H1 (cell line): ENCODE data around the gene DNMT1. TPM values are rescaled to one million over a fixed set of nuclear protein-coding genes. Genes with fewer than 3 reads are reported as not detected.

Source experiments
- CTCF ChIA-PET: fragments of 300-600 bp; sonication (Branson Sonifier 250); formaldehyde crosslinking; loops from one replicate; lab custom pipeline; 2021; ENCODE audit not compliant: partially characterized antibody; lab: Charles Lee
- POLR2A ChIA-PET: fragments of 300-600 bp; sonication (Branson Sonifier 250); formaldehyde crosslinking; loops from one replicate; lab custom pipeline; 2021; ENCODE audit warnings: inconsistent platforms; ENCODE audit not compliant: partially characterized antibody; lab: Charles Lee
- DNase-seq, 2 experiments: peaks; one replicate each; pipeline versions ENCODE4 v3.0.0 to v3.0.0-alpha.2; 2010 to 2022; ENCODE audit warnings: low spot score in 2 of 2, low read depth in 1 of 2, mixed read lengths in 1 of 2
- FAIRE-seq: peaks from 2 replicates; lab custom pipeline; 2011; peaks lifted over from hg19 to GRCh38; lab: Jason Lieb, UNC
- H2AFZ ChIP-seq: 2 replicates; pipeline ENCODE4 v1.8.1; 2012; ENCODE audit warnings: low read length, inconsistent platforms
- H2AK5ac ChIP-seq: 2 replicates; pipeline ENCODE4 v1.6.1; 2013; ENCODE audit warnings: low read depth, low read length
- H2BK120ac ChIP-seq: replicated peaks from 2 replicates; pipeline ENCODE3; 2013; ENCODE audit warnings: low read depth, low read length, inconsistent platforms
- H2BK12ac ChIP-seq: 2 replicates; pipeline ENCODE4 v1.6.1; 2013; ENCODE audit warnings: low read depth, low read length
- H2BK15ac ChIP-seq: 2 replicates; pipeline ENCODE4 v1.6.1; 2013; ENCODE audit warnings: low read length
- H2BK20ac ChIP-seq: 2 replicates; pipeline ENCODE4 v1.6.1; 2013; ENCODE audit warnings: low read length
- H2BK5ac ChIP-seq: 2 replicates; pipeline ENCODE4 v1.6.1; 2013; ENCODE audit warnings: low read depth, low read length
- H3K14ac ChIP-seq: 2 replicates; pipeline ENCODE4 v1.6.1; 2013; ENCODE audit warnings: inconsistent platforms; ENCODE audit not compliant: insufficient read length
- H3K18ac ChIP-seq: 2 replicates; pipeline ENCODE4 v1.6.1; 2013; ENCODE audit warnings: low read length; ENCODE audit errors: extremely low read depth
- H3K23ac ChIP-seq: 2 replicates; pipeline ENCODE4 v1.6.1; 2013; ENCODE audit warnings: inconsistent platforms; ENCODE audit not compliant: insufficient read length
- H3K23me2 ChIP-seq: 2 replicates; pipeline ENCODE4 v1.6.1; 2013; ENCODE audit warnings: low read depth, low read length
- H3K27ac ChIP-seq: 2 replicates; pipeline ENCODE4 v1.6.1; 2011; ENCODE audit warnings: low read depth, low read length, inconsistent platforms
- H3K27me3 ChIP-seq, 4 experiments: replicated peaks in 1 of 4; 1 replicate in 1 of 4; 2 replicates in 3 of 4; pipeline versions ENCODE4 v1.6.1 to v1.8.1; 2011 to 2013; ENCODE audit warnings: low read length in 3 of 4, mild to moderate bottlenecking in 3 of 4, inconsistent platforms in 2 of 4, mixed read lengths in 2 of 4, moderate library complexity in 1 of 4; ENCODE audit not compliant: control insufficient read depth in 3 of 4, insufficient read depth in 3 of 4; ENCODE audit errors: extremely low read depth in 1 of 4
- H3K36me3 ChIP-seq, 4 experiments: 2 replicates each; pipeline versions ENCODE4 v1.6.1 to v1.8.1; 2011 to 2013; ENCODE audit warnings: mild to moderate bottlenecking in 4 of 4, low read length in 3 of 4, moderate library complexity in 2 of 4, control low read depth in 1 of 4, inconsistent platforms in 1 of 4; ENCODE audit not compliant: insufficient read depth in 4 of 4, control insufficient read depth in 2 of 4
- H3K4ac ChIP-seq: replicated peaks from 2 replicates; pipeline ENCODE3; 2013; ENCODE audit warnings: low read length, low read depth, mixed read lengths, inconsistent platforms; ENCODE audit not compliant: insufficient read length
- H3K4me1 ChIP-seq, 4 experiments: replicated peaks in 1 of 4; 1 replicate in 1 of 4; 2 replicates in 3 of 4; pipeline versions ENCODE4 v1.6.1 to v1.8.1; 2011 to 2013; ENCODE audit warnings: low read length in 3 of 4, inconsistent platforms in 2 of 4, mixed read lengths in 1 of 4; ENCODE audit not compliant: insufficient read depth in 4 of 4, control insufficient read depth in 3 of 4
- H3K4me2 ChIP-seq, 2 experiments: 2 replicates each; pipeline versions ENCODE4 v1.6.1 to v1.8.1; 2011 to 2013; ENCODE audit warnings: low read depth in 2 of 2, low read length in 2 of 2, control low read depth in 1 of 2, inconsistent platforms in 1 of 2, mild to moderate bottlenecking in 1 of 2; ENCODE audit not compliant: insufficient read depth in 1 of 2
- H3K4me3 ChIP-seq, 4 experiments: fragments of 200-600, 300-600 bp in 1 of 4; sonication (generic), shearing (Covaris generic), sonication (Bioruptor Twin) in 1 of 4; 2 replicates each; pipeline versions ENCODE4 v1.5.1 to v1.8.1; 2011 to 2016; ENCODE audit warnings: low read length in 4 of 4, low read depth in 3 of 4, control low read depth in 2 of 4, inconsistent platforms in 2 of 4, mild to moderate bottlenecking in 2 of 4, mixed read lengths in 1 of 4, moderate library complexity in 1 of 4; ENCODE audit not compliant: insufficient read depth in 2 of 4; ENCODE audit errors: extremely low read depth in 1 of 4
- H3K56ac ChIP-seq: replicated peaks from 2 replicates; pipeline ENCODE3; 2013; ENCODE audit warnings: low read depth, mild to moderate bottlenecking, mixed read lengths, low read length, inconsistent platforms; ENCODE audit not compliant: insufficient read length
- H3K79me1 ChIP-seq: 2 replicates; pipeline ENCODE4 v1.6.1; 2013; ENCODE audit warnings: low read depth, low read length, control low read depth
- H3K79me2 ChIP-seq, 2 experiments: 2 replicates each; pipeline versions ENCODE4 v1.6.1 to v1.8.1; 2012 to 2013; ENCODE audit warnings: low read length in 2 of 2, mild to moderate bottlenecking in 2 of 2, inconsistent platforms in 1 of 2; ENCODE audit not compliant: insufficient read depth in 2 of 2, control insufficient read depth in 1 of 2
- H3K9ac ChIP-seq, 4 experiments: replicated peaks in 1 of 4; 1 replicate in 1 of 4; 2 replicates in 3 of 4; pipeline versions ENCODE4 v1.6.1 to v1.8.1; 2011 to 2013; ENCODE audit warnings: low read depth in 3 of 4, low read length in 3 of 4, control low read depth in 2 of 4, mild to moderate bottlenecking in 2 of 4, moderate library complexity in 2 of 4, inconsistent platforms in 1 of 4; ENCODE audit errors: extremely low read depth in 1 of 4
- H3K9me3 ChIP-seq, 2 experiments: 2 replicates each; pipeline versions ENCODE4 v1.6.1 to v1.8.1; 2012 to 2013; ENCODE audit warnings: mild to moderate bottlenecking in 2 of 2, moderate library complexity in 2 of 2, control low read depth in 1 of 2, inconsistent platforms in 1 of 2, low read depth in 1 of 2, low read length in 1 of 2, mixed read lengths in 1 of 2; ENCODE audit not compliant: insufficient read depth in 2 of 2
- H4K20me1 ChIP-seq, 2 experiments: replicated peaks in 1 of 2; 2 replicates each; pipeline versions ENCODE3 to v1.8.1; 2011 to 2013; ENCODE audit warnings: inconsistent platforms in 2 of 2, low read length in 2 of 2, mild to moderate bottlenecking in 1 of 2; ENCODE audit not compliant: insufficient read depth in 2 of 2, control insufficient read depth in 1 of 2
- H4K5ac ChIP-seq: 2 replicates; pipeline ENCODE4 v1.6.1; 2013; ENCODE audit warnings: low read length, low read depth, mixed read lengths, inconsistent platforms; ENCODE audit not compliant: insufficient read length
- H4K8ac ChIP-seq: 2 replicates; pipeline ENCODE4 v1.8.0; 2013; ENCODE audit warnings: mild to moderate bottlenecking, moderate library complexity, low read length, inconsistent platforms; ENCODE audit not compliant: insufficient read depth; ENCODE audit errors: extremely low read depth
- H4K91ac ChIP-seq: replicated peaks from 2 replicates; pipeline ENCODE3; 2013; ENCODE audit warnings: low read length, mixed read lengths, inconsistent platforms; ENCODE audit not compliant: insufficient read length
- ATF2 ChIP-seq: IDR thresholded peaks from 2 replicates; pipeline ENCODE4 v1.6.1; 2012; ENCODE audit warnings: low read length, inconsistent platforms
- BCL11A ChIP-seq, 2 experiments: IDR thresholded peaks; one replicate each; pipeline ENCODE4 v1.6.1; 2011; ENCODE audit warnings: low read depth in 2 of 2, low read length in 2 of 2, mild to moderate bottlenecking in 2 of 2
- CEBPB ChIP-seq: IDR thresholded peaks from 2 replicates; pipeline ENCODE4 v1.6.1; 2012; ENCODE audit warnings: low read depth, low read length
- CHD1 ChIP-seq: IDR thresholded peaks from 2 replicates; pipeline ENCODE4 v1.6.1; 2012; ENCODE audit warnings: low read depth, low read length, improper control_type of control experiment
- CHD2 ChIP-seq: IDR thresholded peaks from 2 replicates; pipeline ENCODE4 v1.6.1; 2012; ENCODE audit warnings: low read length, improper control_type of control experiment
- CTBP2 ChIP-seq: IDR thresholded peaks from 2 replicates; pipeline ENCODE4 v1.7.0; 2011; ENCODE audit warnings: borderline replicate concordance, mild to moderate bottlenecking, moderate library complexity, mixed read lengths, low read length; ENCODE audit not compliant: insufficient read depth, insufficient read length
- EZH2 ChIP-seq: fragments of 200-600 bp; sonication (generic); IDR thresholded peaks from 2 replicates; pipeline ENCODE4 v1.7.1; 2012; ENCODE audit warnings: low read depth, mild to moderate bottlenecking, moderate library complexity, low read length, inconsistent platforms; ENCODE audit not compliant: severe bottlenecking
- GTF2F1 ChIP-seq: IDR thresholded peaks from 2 replicates; pipeline ENCODE4 v1.6.1; 2012; ENCODE audit warnings: low read depth, low read length, improper control_type of control experiment, borderline replicate concordance
- KDM4A ChIP-seq: IDR thresholded peaks from one replicate; pipeline ENCODE4 v1.7.1; 2012; ENCODE audit warnings: low read depth, mild to moderate bottlenecking, moderate library complexity, low read length, inconsistent platforms; ENCODE audit not compliant: severe bottlenecking
- SAP30 ChIP-seq: fragments of 300-600 bp; sonication (generic); IDR thresholded peaks from 2 replicates; pipeline ENCODE4 v1.7.1; 2012; ENCODE audit warnings: low read length, moderate library complexity, mild to moderate bottlenecking, inconsistent platforms; ENCODE audit not compliant: insufficient read depth, insufficient replicate concordance
- SP2 ChIP-seq: IDR thresholded peaks from 2 replicates; pipeline ENCODE4 v1.6.1; 2012; ENCODE audit warnings: mild to moderate bottlenecking, low read length, inconsistent platforms
- SRF ChIP-seq: IDR thresholded peaks from 2 replicates; pipeline ENCODE4 v1.6.1; 2011; ENCODE audit warnings: mild to moderate bottlenecking, low read depth, low read length, moderate library complexity
- WGBS, 2 experiments: shearing (Covaris generic) in 1 of 2; methylation state at CpG; one replicate each; pipeline versions ENCODE4 v1.1.6 to v1.1.7; 2013 to 2015; ENCODE audit warnings: low lambda C conversion rate in 2 of 2, mixed read lengths in 2 of 2, inconsistent platforms in 1 of 2, low coverage in 1 of 2, missing lambda C conversion rate in 1 of 2; ENCODE audit not compliant: insufficient replicate concordance in 2 of 2, insufficient coverage in 1 of 2, insufficient read length in 1 of 2; ENCODE audit errors: extremely low coverage in 1 of 2, missing lambda C conversion rate in 1 of 2; 5-methylcytosine and 5-hydroxymethylcytosine counted together
- polyA plus RNA-seq, 7 experiments: library from polyadenylated mRNA; depleted of rRNA in 3 of 7; stranded (reverse) in 5 of 7; unstranded in 2 of 7; fragments of >200 nt in 5 of 7; fragments of 200-250 nt in 2 of 7; gene quantifications; 1 replicate in 5 of 7; 2 replicates in 1 of 7; 4 replicates in 1 of 7; pipeline versions ENCODE4 v1.2.1 to v1.2.3, GENCODE V29; 2011 to 2013; ENCODE audit warnings: missing spikeins in 2 of 7, mixed read lengths in 2 of 7
- total RNA-seq: library from RNA; stranded (reverse); fragmentation: NEBNext Ultra II Directional; extraction: Animal tissue kit (Norgen Biotek cat#: 25700); gene quantifications from 2 replicates; pipeline ENCODE4 v1.2.1, GENCODE V29; 2021

DNMT1 gene
- total and polyA plus RNA-seq, 2 of the 8 experiments (the other 6 are each of a cell fraction or from before 2014, with no cell fraction given), result 101 to 210 TPM

- ChIA-PET CTCF (interaction anchor here (0.9 to 7.9 kb wide), 5 partner anchors 14 to 132 kb away, joined by 3 to 59 read pairs (median 4); no protein-coding TSS in a partner anchor), POLR2A (interaction anchor here (0.7 to 2.1 kb wide), 6 partner anchors 11 to 44 kb away, joined by 3 to 10 read pairs (median 4); partner anchors contain the start of genes DNMT1 and S1PR2)
- no peaks in the 10 kb centered on the region for H3K27me3 ChIP-seq
- H3K23ac ChIP-seq, result no peak overlapping the region
- no peaks in the 10 kb centered on the region for H4K20me1 ChIP-seq
- H2AFZ ChIP-seq, result no peak overlapping the region
- H3K4me2 ChIP-seq, result no peak overlapping the region
- no peaks in the 10 kb centered on the region; the same call in 1 of the 2 replicates for H3K79me1 ChIP-seq
- peak overlapping the region; percentile 72 for H2BK15ac ChIP-seq
- H2BK5ac ChIP-seq, result no peak overlapping the region
- H3K23me2 ChIP-seq, result no peaks in the 10 kb centered on the region
- no peak overlapping the region for H4K91ac ChIP-seq
- H2BK20ac ChIP-seq, result 0 out of 2 replicates have a peak overlapping the region, but pooled peaks have one; percentile 34
- H2AK5ac ChIP-seq, result 0 out of 2 replicates have a peak overlapping the region, but pooled peaks have one; percentile 77
- WGBS, 2 experiments, result 81% methylated on average over 3 of the region's 4 CpGs; no CpG with 5 or more reads in 1 of the 2 experiments
- no peak overlapping the region for H4K8ac ChIP-seq
- no peak overlapping the region for H3K4ac ChIP-seq
- H4K5ac ChIP-seq, result no peak overlapping the region
- 0 out of 2 replicates have a peak overlapping the region, but pooled peaks have one; percentile 80 for H2BK12ac ChIP-seq
- no peak overlapping the region for H2BK120ac ChIP-seq
- no peak overlapping the region for H3K9ac ChIP-seq
- no peak overlapping the region for H3K14ac ChIP-seq
- H3K36me3 ChIP-seq, result no peaks in the 10 kb centered on the region
- DNase-seq (no peak), FAIRE-seq (no peak)
- H3K18ac ChIP-seq, result peak overlapping the region; percentile 19; the same call in 1 of the 2 replicates
- peaks cover 0 to 5% of the 10 kb centered on the region in 2 experiments; a peak in 1 of 4 replicates for H3K9me3 ChIP-seq
- H3K56ac ChIP-seq, result no peak overlapping the region
- no peaks in the 10 kb centered on the region for H3K79me2 ChIP-seq
- peaks cover 0 to 3% (median 0%) of the 10 kb centered on the region in 4 experiments; a peak in 1 of 7 replicates for H3K4me1 ChIP-seq
- no peak overlapping the region for H3K4me3 ChIP-seq
- no peak overlapping the region for H3K27ac ChIP-seq
- TF ChIP-seq SP2 (no peak), BCL11A (IDR thresholded peaks at IDR 0.05; ENCODE audit: low read depth in 2 of 2, low read length in 2 of 2) (no peak), ATF2 (no peak), CHD2 (no peak), EZH2 (no peak), CHD1 (no peak), SAP30 (no peak), CTBP2 (no peak), CEBPB (no peak), GTF2F1 (no peak), KDM4A (no peak), SRF (no peak)
These were observed 10.9 kb upstream of the DNMT1 start for GRCh38 chr19:10205636-10206035.
